GM21515 (cell line): ENCODE measurements around the gene KRTAP10-6.
"Not testable (repeated sequence)": the region's sequence is repeated elsewhere in the genome, so short reads cannot be mapped to it uniquely, and the experiment has no call there.

Experiments used
- ATAC-seq: cut with Tn5 transposase; IDR thresholded peaks from one replicate; pipeline ENCODE4 v1.9.1; 2021; ENCODE audit not compliant: unreplicated experiment

Gene KRTAP10-6

GRCh38 chr21:44599264-44600029 is 7.1 kb upstream of the KRTAP10-6 start:
- ATAC-seq = no peak

GRCh38 chr21:44598061-44598460 is 5.8 kb upstream of the KRTAP10-6 start:
- ATAC-seq = no peak

- no peak for ATAC-seq
Observed at GRCh38 chr21:44596068-44596725, 3.9 kb upstream of the KRTAP10-6 start.

GRCh38 chr21:44595524-44595923 is 3.2 kb upstream of the KRTAP10-6 start:
- ATAC-seq = no peak

GRCh38 chr21:44594406-44594916 is 2.2 kb upstream of the KRTAP10-6 start:
- no peak for ATAC-seq

- ATAC-seq = no peak
Observed at GRCh38 chr21:44593598-44594405, 1.5 kb upstream of the KRTAP10-6 start.

- not testable (repeated sequence) for ATAC-seq
Observed at GRCh38 chr21:44591801-44592130, 539 bp downstream of the KRTAP10-6 start.

GRCh38 chr21:44590897-44591800 is 1.2 kb downstream of the KRTAP10-6 start:
- ATAC-seq = not testable (repeated sequence)

GRCh38 chr21:44590311-44590721 is 2.0 kb downstream of the KRTAP10-6 start:
- no peak for ATAC-seq

- ATAC-seq = no peak
Observed at GRCh38 chr21:44589586-44590305, 2.6 kb downstream of the KRTAP10-6 start.

GRCh38 chr21:44589094-44589493 is 3.2 kb downstream of the KRTAP10-6 start:
- no peak for ATAC-seq

GRCh38 chr21:44585892-44586291 is 6.4 kb downstream of the KRTAP10-6 start:
- no peak for ATAC-seq

GRCh38 chr21:44583800-44584147 is 8.5 kb downstream of the KRTAP10-6 start:
- ATAC-seq = no peak

GRCh38 chr21:44583089-44583799 is 9.1 kb downstream of the KRTAP10-6 start:
- ATAC-seq = no peak

- ATAC-seq = no peak
Observed at GRCh38 chr21:44582055-44582454, 10.2 kb downstream of the KRTAP10-6 start.

GRCh38 chr21:44581158-44581557 is 11.1 kb downstream of the KRTAP10-6 start:
- no peak for ATAC-seq

GRCh38 chr21:44580231-44580821 is 12.0 kb downstream of the KRTAP10-6 start, which contains the start of gene KRTAP10-5:
Gene KRTAP10-5, minus strand, starts transcription at chr21:44580604. Its CDS starts 26 bp downstream, at chr21:44580578.
- ATAC-seq = not testable (repeated sequence)

GRCh38 chr21:44579833-44580144 is 12.5 kb downstream of the KRTAP10-6 start:
- ATAC-seq = no peak
